A549 treated with CORT108297 at 1 μM for 4 hours (cell line): ENCODE measurements around the gene THOC2. TPM values are rescaled to one million over a fixed set of nuclear protein-coding genes. Genes with fewer than 3 reads are reported as not detected.

Source experiments
- total RNA-seq: library from RNA; stranded (reverse); fragments of 200-300 nt; extraction: Qiagen RNA extraction; gene quantifications from 5 replicates; pipeline ENCODE4 v1.2.3, GENCODE V29; 2022

Gene THOC2, protein sequence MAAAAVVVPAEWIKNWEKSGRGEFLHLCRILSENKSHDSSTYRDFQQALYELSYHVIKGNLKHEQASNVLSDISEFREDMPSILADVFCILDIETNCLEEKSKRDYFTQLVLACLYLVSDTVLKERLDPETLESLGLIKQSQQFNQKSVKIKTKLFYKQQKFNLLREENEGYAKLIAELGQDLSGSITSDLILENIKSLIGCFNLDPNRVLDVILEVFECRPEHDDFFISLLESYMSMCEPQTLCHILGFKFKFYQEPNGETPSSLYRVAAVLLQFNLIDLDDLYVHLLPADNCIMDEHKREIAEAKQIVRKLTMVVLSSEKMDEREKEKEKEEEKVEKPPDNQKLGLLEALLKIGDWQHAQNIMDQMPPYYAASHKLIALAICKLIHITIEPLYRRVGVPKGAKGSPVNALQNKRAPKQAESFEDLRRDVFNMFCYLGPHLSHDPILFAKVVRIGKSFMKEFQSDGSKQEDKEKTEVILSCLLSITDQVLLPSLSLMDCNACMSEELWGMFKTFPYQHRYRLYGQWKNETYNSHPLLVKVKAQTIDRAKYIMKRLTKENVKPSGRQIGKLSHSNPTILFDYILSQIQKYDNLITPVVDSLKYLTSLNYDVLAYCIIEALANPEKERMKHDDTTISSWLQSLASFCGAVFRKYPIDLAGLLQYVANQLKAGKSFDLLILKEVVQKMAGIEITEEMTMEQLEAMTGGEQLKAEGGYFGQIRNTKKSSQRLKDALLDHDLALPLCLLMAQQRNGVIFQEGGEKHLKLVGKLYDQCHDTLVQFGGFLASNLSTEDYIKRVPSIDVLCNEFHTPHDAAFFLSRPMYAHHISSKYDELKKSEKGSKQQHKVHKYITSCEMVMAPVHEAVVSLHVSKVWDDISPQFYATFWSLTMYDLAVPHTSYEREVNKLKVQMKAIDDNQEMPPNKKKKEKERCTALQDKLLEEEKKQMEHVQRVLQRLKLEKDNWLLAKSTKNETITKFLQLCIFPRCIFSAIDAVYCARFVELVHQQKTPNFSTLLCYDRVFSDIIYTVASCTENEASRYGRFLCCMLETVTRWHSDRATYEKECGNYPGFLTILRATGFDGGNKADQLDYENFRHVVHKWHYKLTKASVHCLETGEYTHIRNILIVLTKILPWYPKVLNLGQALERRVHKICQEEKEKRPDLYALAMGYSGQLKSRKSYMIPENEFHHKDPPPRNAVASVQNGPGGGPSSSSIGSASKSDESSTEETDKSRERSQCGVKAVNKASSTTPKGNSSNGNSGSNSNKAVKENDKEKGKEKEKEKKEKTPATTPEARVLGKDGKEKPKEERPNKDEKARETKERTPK (N-terminal part only)
- total RNA-seq, result 29.6 to 46.1 TPM (median 35.7 TPM) in 5 replicates

DNA sequence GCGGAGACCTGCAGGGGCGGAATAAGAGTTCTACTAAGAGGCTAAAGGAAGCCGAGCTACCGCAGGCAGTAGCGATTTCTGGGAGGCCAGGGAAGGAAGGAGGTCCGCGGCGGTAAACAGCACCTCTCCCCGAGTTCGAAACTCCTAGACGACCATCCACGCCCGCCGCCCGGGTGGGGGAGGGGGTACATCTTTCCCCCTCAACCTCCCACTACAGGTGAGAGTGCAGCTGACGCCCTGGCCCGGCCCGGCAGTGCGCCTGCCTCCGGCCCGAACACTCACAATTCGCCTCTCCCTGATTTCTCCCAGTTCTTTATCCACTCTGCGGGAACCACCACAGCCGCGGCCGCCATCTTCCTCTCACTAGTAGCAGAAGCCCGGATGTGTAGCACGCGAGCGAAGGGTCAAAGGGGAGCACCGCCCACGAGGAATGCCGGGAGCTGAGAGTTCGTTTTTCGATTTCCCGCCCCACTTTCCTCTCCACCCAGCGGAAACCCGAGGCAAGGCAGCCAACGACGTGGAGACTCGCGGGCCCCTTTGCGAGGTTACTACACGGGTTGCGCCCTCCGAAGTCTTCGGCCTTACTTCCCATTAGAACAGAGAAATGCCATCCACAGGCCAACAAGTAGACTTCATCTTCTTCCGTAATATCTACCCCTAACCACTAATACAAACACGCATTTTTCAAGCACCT lies at the start of gene THOC2:
Gene THOC2 (minus strand): TSS at position 383 of the 694 bp plus-strand sequence. CDS start 30 bp downstream, at position 353.

Other genes starting within 250 kb of the THOC2 start
- 23.7 to 27.5 TPM (median 25.1 TPM) in 5 replicates for gene XIAP, start 127.0 kb upstream of the THOC2 start, total RNA-seq
- gene STAG2, start 228.7 kb upstream of the THOC2 start, total RNA-seq, result 25.0 to 38.6 TPM (median 36.2 TPM) in 5 replicates